ENCODE measurements around the gene SERPINB6.
"Not testable (repeated sequence)": the region's sequence is repeated elsewhere in the genome, so short reads cannot be mapped to it uniquely, and the experiment has no call there.

SERPINB6 gene

DNA sequence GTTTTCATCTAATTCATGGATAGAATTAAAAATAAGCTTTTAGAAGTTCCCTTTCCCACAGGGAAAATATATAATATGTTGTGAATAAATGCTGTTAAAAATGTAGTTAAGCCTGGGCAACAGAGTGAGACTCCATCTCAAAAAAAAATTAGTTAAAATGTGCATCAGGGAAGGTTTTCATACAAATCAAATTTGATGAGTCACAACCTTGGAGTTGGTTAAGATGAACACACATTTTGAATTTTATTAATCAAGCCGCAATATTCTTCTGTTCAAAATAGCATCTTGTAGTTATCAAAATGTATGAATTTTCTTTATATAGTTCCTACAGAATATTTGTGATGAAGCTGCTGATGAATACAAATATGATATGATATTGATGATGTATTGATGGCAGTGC is 37.3 kb downstream of the SERPINB6 start:
- no peak for DNase-seq

DNA sequence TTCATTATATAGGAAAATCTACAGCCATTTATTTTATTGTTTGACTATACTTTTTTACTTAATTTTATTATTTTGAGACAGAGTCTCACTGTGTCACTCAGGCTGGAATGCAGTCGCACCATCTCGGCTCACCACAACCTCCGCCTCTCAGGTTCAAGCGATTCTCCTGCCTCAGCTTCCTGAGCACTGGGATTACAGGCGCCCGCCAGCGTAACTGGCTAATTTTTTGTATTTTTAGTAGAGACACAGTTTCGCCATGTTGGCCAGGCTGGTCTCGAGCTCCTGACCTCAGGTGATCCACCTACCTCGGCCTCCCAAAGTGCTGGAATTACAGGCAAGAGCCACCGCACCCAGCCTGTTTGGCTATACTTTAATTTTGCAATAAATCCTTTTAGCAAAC is 38.5 kb downstream of the SERPINB6 start:
- DNase-seq, result not testable (repeated sequence)

DNA sequence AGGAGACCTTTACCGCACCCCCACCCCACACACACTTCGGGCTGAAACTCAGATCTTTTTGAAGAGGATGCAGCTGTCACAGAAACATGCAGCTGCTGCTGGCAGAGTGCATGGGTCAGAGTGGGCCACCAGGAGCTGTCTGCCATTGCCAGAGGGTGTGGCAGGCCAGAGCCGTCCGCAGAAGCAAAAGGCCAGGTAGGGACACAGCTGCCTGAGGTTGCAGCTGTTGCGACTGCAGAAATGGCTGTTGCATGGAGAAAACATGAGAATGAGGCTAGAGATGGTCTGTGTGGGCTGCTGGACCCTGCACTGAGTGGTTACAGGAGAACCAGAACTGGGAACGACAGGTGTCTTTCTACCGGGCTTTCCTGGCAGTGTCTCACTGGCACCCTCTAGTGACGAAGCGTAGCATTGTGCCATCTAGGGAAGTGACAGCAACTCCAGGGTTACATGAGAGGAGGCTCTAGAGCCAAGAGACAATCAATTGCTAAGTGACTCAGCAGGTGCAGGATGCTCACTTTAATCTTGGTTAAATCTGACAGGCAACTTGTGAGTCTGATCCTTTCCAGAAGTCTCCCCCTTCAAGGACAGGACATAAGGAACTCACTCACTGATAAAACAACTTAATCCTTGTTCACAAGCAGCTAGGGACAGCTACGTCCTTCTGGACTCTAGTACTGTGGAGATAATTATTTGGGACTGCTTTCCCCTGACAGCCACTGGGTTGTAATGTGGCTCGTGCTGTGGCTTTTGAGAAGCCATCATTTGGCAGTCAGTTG is 39.2 kb downstream of the SERPINB6 start:
- DNase-seq, result peak; percentile 83

DNA sequence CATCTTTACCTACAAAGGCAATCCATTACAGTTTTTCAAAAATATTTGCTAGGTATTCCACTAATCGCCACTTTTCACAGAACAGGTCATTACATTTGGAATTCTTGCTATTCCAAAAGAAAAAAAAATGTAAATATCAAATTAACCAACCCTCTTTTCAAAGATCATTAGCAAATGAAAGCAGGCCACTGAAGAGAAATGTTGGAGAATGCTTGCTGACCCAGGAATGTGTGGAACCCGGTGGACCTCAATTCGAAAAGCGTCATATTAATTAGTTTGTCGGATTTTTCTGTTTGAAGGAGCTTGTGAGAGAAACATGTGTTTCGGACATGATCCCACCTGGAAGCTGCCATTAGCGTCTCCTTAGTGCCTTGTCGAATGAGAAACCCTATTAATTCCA is 40.3 kb downstream of the SERPINB6 start:
- DNase-seq, result no peak

DNA sequence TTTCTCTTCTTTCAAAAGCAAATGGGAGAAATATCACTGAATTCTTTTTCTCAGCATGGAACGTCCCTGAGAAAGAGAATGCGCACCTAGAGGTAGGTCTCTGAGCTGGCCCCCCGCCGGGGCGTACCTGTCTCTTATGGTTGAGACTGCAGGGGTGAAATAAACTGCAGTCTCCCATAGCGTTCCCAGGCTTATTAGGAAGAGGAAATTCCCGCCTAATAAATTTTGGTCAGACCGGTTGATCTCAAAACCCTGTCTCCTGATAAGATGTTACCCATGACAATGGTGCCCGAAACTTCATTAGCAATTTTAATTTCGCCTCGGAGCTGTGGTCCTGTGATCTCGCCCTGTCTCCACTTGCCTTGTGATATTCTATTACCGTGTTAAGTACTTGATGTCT is 43.4 kb downstream of the SERPINB6 start:
- DNase-seq, result not testable (repeated sequence)

DNA sequence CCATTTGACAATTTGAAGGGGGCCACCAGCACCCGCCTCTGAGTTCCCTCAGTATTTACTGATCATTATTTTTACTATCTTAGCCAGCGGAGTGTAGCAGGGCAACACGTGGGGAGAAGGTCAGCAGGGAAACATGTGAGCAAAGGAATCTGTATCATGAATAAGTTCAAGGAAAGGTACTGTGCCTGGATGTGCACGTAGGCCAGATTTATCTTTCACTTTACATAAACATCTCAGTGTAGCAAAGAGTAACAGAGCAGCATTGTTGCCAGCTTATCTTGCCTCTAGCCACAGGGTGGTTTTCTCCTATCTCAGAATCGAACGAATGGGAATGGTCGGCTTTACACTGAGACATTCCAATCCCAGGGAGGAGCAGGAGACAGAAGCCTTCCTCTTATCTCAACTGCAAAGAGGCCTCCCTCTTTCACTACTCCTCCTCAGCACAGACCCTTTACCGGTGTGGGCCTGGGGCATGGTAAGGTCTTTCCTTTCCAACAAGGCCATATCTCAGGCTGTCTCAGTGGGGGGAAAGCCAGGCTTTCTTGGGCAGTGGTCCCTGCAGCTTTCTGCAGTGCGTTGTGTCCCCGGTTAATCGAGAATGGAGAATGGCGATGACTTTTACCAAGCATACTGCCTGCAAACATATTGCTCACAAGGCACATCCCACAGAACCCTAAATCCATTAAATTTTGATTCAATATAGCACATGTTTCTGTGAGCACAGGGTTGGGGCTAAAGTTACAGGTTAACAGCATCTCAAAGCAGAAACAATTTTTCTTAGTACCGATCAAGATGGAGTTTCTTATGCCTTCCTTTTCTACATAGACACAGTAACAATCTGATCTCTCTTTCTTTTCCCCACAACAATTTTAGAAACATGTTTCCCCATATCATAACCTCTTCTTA is 45.3 kb downstream of the SERPINB6 start:
- not testable (repeated sequence) for DNase-seq

DNA sequence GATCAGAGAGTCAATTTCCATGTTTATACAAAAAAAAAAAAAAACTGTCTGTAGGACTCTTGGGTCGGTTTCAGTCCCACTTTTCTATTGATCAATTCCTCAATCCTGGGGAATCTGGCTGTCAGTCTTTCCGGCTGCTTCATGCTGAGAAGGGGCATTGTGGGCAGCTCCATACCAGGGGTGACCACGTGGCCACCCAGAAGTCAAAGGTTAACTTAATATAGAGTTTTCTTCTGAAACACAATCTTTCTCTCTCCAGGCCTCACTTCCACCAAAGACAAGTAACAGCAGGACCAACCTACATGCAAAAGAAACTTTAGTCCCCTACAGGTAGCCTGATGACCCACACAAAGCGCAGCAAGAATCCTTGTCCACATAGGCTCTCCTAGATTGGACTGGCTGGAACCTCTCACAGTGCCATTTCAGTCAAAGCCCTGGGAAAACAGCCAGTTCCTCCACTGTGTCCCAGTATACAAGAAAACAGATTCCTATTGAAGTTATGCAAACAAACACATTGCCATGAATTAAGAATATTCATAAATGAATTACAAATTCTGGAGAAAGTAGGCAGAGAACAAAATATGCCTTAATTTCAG is 49.7 kb downstream of the SERPINB6 start:
- DNase-seq, result no peak

DNA sequence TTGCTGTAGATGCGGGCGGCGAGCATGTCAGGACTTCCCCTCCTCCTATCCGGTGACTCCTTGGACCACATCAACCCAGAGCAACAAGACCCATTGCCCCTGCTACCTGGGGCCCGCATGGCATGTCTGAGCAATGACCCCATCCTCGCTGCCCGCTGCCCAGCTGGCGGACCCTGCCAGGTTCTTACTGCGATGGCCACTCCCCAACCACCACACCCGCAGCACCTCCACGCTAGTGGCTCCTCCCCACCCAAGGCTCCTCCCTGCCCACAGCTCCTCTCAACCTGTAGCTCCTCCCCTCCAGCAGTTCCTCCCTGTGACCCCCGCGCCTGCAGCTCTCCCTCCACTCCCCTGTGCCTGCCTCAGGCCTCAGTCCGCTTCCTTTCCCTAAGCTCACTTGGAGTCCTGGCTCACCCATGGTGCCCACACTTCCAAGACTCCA is 50.7 kb downstream of the SERPINB6 start:
- DNase-seq, result no peak

DNA sequence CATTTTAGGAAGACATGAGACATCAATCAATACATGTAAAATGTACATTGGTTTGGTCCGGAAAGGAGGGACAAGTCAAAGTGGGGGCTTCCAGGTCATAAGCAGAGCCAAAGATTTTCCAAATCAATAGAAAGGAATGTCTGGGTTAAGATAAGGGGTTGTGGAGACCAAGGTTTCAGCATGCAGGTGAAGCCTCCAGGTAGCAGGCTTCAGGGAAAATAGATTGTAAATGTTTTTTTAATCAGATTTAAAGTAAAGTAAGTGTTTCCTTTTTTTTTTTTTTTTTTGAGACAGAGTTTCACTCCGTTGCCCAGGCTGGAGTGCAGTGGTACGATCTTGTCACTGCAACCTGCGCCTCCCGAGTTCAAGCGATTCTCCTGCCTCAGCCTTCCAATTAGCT is 51.5 kb downstream of the SERPINB6 start:
- DNase-seq, result no peak

DNA sequence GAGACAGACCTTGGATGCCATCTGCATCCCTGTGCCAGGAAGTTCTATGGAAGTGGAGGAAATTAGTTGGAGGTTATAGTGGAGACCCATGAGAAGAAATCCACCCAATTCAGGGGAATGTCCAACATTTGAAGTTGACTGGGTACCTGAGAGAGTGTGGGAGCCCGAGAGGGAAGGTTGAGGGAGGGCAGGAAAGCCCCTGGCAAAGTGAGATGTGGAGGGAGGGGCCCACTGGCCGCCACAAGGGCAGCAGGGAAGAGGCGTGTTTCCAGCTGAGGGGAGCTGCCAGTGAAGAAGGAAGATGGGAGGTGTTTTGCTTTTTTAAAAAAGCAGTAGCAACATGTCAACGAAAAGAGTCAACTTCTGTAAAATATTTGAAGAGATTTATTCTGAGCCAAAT is 52.0 kb downstream of the SERPINB6 start:
- DNase-seq, result no peak

DNA sequence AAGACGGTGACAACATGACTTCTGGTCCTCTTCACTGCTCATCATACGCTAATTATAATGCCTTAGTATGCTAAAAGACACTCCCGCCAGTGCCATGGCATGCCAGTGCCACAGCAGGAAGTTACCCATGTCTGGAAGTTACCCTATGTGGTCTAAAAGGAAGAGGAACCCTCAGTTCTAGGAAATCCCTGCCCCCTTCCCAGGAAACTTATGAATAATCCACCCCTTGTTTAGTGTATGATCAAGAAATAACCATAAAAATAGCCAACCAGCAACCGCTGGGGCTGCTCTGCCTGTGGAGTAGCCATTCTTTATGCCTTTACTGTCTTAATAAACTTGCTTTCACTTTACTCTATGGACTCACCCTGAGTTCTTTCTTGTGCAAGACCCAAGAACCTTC is 52.4 kb downstream of the SERPINB6 start:
- DNase-seq, result no peak

DNA sequence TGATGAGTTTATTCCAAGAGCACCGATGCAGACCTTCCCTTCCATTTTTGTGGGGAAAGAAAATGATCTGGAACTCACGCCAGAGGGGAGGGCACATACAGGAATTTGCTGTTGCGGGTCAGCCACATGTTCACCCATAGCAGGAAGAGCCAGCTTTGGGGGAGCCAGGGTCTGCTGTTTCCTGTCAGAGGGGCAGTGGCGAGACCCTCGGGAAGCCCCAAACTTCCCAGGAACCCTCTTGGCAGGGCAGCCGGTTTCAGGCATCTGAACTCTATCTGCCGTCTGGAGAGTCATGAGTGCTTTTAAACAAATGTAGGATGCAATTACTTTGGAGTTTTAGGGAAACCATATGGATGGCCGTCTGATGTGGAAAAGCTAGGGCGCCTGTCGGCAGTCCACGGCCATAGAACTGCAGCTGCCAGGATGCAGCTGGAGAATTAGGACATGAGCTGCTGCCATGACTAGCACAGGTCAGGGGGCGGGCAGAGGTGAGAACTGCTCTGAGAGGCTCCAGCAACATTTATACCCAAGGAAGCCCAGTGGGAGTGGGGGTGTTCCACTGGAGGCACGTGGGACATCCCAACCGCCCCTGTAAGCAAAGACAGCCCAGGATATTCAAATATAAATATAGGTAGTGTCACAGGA is 53.4 kb downstream of the SERPINB6 start:
- DNase-seq, result no peak

DNA sequence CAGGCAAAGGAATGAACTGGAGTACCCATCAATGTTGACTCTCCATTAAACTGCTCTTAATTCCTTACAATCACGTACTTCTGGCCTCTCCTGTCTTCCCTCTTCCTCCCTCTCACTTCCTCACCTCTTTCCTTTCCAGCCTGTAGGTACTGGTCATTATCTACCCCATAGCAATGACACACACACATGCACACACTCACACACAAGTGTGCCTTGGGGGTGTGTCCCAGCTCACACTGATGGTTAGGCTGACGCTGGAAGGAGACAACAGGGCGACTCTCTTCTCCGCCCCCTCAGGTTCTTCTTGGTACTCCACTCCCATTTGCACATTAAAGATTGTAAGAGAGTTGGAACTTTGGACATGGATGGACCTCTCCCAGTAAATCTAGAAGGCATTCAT is 54.3 kb downstream of the SERPINB6 start:
- no peak for DNase-seq

DNA sequence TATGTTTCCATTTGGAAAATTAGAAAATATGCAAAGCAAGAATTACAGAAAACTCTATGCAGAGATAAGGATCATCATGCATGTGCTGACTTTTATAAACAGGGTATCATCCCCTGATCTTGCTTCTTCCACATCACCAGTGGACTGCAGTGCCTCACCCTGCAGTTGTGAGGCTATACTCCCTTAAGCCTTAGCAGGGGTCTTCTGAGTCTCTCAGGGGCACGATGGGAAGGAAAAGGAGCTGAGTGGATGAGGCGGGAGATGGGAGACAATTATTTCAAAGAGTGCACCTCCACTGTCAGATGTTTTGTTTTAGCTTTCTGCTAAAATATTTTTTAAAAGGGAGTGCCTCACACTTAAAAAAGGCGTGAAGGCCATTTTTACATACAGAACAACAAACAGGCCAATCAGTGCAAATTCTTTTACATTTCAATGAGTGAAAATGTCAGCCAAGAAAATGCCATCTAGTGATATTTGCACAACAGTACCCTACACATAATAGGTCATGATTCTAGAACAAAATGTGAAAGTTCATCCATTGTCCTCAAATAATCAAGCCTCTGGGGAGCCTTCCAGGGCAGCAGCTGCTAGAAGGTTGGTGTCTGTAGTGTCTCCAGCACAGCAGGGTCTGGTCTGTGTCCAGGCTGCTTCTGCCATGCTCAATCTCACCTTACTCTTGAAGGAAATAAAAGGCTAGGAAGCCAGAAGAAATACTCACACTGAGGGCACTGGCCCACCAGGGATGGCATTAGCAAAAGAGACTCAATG is 55.0 kb downstream of the SERPINB6 start:
- no peak for DNase-seq

DNA sequence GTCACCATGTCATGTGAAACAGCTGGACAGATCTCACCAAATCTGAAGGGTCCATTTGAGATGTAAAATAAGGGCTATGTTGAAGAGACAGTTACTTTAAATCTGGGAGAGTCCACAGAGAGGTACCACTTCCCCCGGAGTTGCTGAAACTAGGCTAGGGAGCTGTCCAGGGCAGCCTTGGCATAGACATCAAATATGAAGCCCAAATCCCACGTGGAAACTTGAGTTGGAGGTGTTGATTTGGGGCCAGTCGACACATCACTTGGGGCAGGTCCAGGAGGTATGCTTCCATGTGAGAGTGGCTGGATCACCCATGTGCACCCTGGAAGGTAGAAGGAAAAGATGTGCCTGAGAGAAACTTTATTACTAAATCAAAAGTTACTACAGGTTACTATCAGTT is 56.2 kb downstream of the SERPINB6 start:
- DNase-seq, result no peak

DNA sequence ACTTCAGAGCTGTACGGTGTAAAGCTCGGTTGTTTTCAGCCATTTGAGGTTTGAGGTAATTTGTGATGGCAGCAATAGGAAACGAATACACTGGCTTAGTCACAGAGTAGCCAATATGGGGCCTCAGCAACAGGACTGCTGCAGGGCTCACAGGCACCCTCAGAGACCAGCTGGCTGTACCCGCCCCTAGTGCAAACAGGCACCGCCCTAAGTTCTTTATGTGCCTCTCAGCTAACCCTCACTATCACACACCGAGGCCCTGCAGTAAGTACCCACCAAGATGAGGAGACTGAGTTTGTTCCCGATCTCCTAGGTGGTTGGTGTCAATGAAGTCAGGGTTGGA is 57.1 kb downstream of the SERPINB6 start:
- no peak for DNase-seq

DNA sequence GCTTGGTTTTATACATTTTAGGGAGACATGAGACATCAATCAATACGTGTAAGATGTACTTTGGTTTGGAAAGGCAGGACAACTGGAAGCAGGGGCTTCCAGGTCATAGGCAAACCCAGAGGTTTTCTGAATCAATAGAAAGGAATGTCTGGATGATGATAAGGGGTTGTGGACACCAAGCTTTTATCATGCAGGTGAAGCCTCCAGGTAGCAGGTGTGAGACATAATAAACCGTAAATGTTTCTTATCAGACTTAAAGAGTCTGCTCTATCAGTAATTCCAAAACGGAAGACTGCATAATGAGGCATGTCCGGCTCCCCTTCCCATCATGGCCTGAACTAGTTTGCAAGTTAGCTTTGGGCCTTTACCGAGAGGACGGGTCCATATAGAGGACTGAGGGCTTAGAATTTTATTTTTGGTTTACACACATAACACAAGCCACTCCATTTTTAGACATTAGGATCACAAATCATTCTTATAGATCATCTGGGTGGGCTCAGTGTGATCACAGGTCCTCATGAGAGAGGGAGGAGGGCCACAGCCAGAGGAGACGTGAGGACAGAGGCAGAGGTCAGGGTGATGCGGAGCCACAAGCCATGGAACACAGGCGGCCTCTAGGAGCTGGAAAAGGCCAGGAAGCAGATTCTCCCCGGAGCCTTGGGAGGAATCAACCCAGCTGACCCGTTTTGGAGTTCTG is 57.6 kb downstream of the SERPINB6 start:
- no peak for DNase-seq

DNA sequence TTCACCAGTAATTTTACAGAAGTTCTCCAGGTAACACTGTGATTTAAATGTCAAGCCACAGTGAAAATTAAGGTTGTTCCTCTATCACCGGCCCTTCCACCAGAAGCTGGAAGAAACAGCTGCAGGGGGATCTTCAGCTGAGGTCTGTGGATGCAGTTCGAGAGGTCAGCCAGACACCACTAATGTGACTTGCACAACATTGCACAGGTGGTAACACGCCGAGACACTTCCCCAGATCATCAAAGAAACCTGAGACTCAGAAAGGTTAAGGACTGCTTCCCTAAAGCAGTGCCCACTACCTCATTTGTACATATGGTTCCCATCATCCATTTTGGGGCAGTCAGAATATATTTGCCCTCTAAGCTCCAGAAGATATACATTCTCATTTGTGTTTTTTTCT is 60.2 kb downstream of the SERPINB6 start:
- no peak for DNase-seq

DNA sequence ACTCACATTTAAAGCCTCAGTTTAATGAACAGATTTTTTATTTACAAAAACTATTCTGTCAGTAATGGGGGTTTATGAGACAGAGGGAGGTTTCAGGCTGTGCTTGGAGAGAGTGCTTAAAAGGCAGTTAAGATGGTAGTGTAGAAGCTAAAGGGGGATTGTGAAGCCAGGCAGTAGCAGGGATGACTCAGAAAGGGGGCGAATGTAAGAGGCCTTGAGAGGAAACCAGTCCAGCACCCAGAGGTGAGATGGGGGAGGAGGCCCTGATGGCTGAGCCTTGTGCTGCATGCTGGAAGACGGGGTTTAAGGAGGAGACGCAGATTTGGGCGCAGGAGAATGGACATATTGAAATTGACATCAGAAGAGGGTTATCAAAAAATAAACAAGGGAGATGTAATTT is 61.6 kb downstream of the SERPINB6 start:
- no peak for DNase-seq

DNA sequence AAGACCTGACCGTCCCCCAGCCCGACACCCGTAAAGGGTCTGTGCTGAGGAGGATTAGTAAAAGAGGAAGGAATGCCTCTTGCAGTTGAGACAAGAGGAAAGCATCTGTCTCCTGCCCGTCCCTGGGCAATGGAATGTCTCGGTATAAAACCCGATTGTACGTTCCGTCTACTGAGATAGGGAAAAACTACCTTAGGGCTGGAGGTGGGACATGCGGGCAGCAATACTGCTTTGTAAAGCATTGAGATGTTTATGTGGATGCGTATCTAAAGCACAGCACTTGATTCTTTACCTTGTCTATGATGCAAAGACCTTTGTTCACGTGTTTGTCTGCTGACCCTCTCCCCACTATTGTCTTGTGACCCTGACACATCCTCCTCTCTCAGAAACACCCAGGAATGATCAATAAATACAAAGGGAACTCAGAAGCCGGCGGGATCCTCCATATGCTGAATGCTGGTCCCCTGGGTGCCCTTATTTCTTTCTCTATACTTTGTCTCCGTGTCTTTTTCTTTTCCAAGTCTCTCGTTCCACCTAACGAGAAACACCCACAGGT is 62.2 kb downstream of the SERPINB6 start:
- not testable (repeated sequence) for DNase-seq

DNA sequence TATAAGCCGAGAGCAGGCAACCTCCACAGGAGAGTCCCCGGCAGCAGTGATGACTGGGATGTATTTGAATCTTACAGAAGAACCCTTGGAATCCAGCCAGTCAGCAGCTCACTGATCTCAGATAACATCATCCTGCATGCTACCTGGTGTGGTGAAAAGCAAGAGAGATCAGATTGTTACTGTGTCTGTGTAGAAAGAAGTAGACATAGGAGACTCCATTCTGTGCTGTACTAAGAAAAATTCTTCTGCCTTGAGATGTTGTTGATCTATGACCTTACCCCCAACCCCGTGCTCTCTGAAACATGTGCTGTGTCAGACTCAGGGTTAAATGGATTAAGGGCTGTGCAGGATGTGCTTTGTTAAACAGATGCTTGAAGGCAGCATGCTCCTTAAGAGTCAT is 62.9 kb downstream of the SERPINB6 start:
- DNase-seq, result not testable (repeated sequence)
